HG02884 (cell line): ENCODE results near the gene TSPY2.
"Not testable (repeated sequence)": the region's sequence is repeated elsewhere in the genome, so short reads cannot be mapped to it uniquely, and the experiment has no call there.

ENCODE experiments used
- ATAC-seq: cut with Tn5 transposase; IDR thresholded peaks from one replicate; pipeline ENCODE4 v1.9.1; 2021; ENCODE audit warnings: mild to moderate bottlenecking, moderate library complexity; ENCODE audit not compliant: unreplicated experiment

Gene TSPY2

GRCh38 chrY:6245923-6246322 is at the start of gene TSPY2:
Gene TSPY2, plus strand, starts transcription at chrY:6246223. Its CDS starts 46 bp downstream, at chrY:6246269.
- ATAC-seq: not testable (repeated sequence)

- ATAC-seq: not testable (repeated sequence)
Measured at GRCh38 chrY:6209565-6209964, 36.5 kb upstream of the TSPY2 start.

GRCh38 chrY:6217045-6217444 is 29.0 kb upstream of the TSPY2 start:
- not testable (repeated sequence) for ATAC-seq

GRCh38 chrY:6269839-6270238 is 23.8 kb downstream of the TSPY2 start:
- ATAC-seq: not testable (repeated sequence)
